Muscle layer of colon (tissue), 2 donors: Measurements from ENCODE around the gene RRP7A.
"Not testable (repeated sequence)": the region's sequence is repeated elsewhere in the genome, so short reads cannot be mapped to it uniquely, and the experiment has no call there.

ENCODE experiments used
- H3K27ac ChIP-seq: one replicate; pipeline ENCODE4 v1.7.0; 2013; ENCODE audit warnings: low read depth, mild to moderate bottlenecking, low read length, moderate library complexity
- H3K27me3 ChIP-seq, 2 donors: one replicate each; pipeline ENCODE4 v1.7.0; 2013; ENCODE audit warnings: low read length in 2 of 2, mild to moderate bottlenecking in 2 of 2; ENCODE audit not compliant: insufficient read depth in 2 of 2, control insufficient read depth in 1 of 2
- H3K36me3 ChIP-seq: one replicate; pipeline ENCODE4 v1.7.0; 2013; ENCODE audit warnings: mild to moderate bottlenecking, low read length; ENCODE audit not compliant: insufficient read depth
- H3K4me1 ChIP-seq: one replicate; pipeline ENCODE4 v1.7.0; 2013; ENCODE audit warnings: mild to moderate bottlenecking, low read length; ENCODE audit not compliant: insufficient read depth
- H3K4me3 ChIP-seq, 2 donors: one replicate each; pipeline ENCODE4 v1.7.0; 2013; ENCODE audit warnings: low read length in 2 of 2, low read depth in 1 of 2, mild to moderate bottlenecking in 1 of 2, moderate library complexity in 1 of 2
- H3K9ac ChIP-seq: one replicate; pipeline ENCODE4 v1.7.0; 2013; ENCODE audit warnings: low read length
- H3K9me3 ChIP-seq: one replicate; pipeline ENCODE4 v1.7.0; 2013; ENCODE audit warnings: mild to moderate bottlenecking, low read length
- donor health status: abdominal sarcoma.
- donor health status: Adenocarcinoma of cecum.

RRP7A gene

DNA sequence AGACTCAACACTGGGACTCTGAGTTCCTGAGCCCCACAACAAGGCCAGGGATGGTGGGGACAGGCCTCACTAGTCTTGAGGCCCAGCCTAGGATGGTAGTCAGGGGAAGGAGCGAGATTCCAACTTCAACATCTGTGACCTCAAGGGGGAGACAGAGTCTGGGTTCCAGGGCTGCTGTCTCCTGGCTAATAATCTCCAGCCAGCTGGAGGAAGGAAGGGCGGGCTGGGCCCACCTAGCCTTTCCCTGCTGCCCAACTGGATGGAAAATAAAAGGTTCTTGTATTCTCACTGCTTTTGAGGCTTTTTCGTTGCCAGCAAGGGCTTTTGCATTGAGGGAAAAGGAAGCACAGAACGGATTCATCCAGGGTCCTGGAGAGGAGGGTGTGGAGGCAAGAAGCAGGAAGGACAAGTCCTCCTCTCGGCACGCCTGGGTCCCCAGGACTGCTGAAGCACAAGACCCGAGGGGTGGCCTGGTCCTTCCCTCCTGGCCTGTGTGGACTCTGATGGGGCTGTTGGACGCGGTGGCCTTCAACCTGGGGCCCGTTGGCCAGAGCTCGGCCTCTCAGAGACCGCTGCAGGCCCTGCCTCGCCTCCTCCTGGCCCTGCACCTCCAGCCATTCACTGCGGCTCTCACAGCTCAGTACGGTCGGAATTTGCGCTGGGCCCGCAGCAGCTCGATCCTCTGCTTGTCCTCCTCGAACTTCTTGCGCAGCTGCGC, 7.2 kb downstream of the RRP7A start:
- H3K4me3 ChIP-seq, H3K27me3 ChIP-seq, H3K9me3 ChIP-seq, H3K9ac ChIP-seq, H3K27ac ChIP-seq, H3K4me1 ChIP-seq: not testable (repeated sequence)
- peaks cover 33% of the 10 kb centered on the region for H3K36me3 ChIP-seq

DNA sequence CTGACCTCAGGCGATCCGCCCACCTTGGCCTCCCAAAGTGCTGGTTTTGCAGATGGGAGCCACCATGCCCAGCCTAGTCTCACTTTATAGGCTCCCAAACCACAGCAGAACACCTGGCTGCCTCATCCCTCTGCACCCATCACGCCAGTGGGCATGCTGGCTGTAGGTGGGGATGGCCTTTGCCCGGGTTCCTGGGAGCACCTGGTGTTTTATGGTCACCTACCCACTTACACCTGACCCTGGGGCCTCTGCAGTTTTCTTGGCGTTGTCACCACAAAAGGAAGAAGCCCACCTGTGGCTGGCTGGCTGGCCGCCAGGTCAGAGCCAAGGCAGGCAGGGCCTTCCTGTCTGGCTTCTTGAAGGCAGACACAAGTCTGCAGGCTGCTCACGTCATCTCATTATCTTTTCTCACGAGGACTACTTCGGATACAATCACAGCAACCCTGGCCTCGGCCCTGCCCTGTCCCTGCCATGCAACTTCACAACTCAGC, 8.2 kb downstream of the RRP7A start:
- Histone ChIP-seq H3K4me1 (no peaks in the 10 kb centered on the region), H3K27me3 (no peaks in the 10 kb centered on the region), H3K9ac (no peak overlapping the region), H3K4me3 (no peak overlapping the region), H3K27ac (no peak overlapping the region), H3K9me3 (no peaks in the 10 kb centered on the region), H3K36me3 (peaks cover 31% of the 10 kb centered on the region)

DNA sequence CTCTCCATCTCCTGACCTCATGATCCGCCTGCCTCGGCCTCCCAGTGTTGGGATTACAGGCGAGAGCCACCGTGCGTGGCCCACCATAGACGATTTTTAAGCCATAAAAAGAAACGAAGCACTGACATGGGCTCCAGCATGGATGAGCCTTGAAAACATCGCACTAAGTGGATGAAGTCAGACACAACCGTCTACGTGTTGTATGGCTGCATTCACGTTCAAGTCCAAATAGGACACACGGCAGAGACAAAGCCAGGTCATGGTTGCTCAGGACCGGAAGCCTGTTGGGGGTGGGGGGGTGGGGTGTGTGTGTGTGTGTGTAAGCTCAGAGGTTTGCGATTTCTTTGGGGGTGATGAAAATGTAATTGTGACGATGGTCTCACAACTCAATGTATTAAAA, 10.0 kb downstream of the RRP7A start:
- H3K36me3 ChIP-seq = peaks cover 23% of the 10 kb centered on the region
- H3K9ac ChIP-seq = no peak overlapping the region
- no peak overlapping the region for H3K27ac ChIP-seq
- H3K4me3 ChIP-seq = no peak overlapping the region
- H3K9me3 ChIP-seq = no peaks in the 10 kb centered on the region
- H3K27me3 ChIP-seq = no peaks in the 10 kb centered on the region
- H3K4me1 ChIP-seq = no peaks in the 10 kb centered on the region

DNA sequence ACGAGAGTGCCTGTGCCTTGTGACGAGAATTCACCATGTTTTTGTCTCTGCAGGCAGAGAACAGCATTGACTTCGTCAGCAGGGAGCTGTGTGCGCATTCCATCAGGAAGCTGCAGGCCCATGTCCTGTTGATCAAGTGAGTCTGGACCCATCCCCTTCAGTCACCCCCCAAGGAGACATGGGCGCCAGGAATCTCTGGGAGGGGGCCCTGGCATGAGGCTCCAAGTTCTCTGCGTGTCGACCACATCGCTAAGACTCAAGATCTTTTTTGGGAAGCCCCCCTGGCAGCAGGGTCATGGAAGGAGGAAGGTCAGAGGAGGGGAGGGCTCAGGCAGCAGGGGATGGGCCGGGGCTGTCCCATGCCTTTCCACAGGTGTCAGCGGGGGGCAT, 10.6 kb downstream of the RRP7A start:
- H3K9me3 ChIP-seq, H3K4me1 ChIP-seq, H3K27me3 ChIP-seq, H3K4me3 ChIP-seq, H3K27ac ChIP-seq, H3K9ac ChIP-seq: not testable (repeated sequence)
- H3K36me3 ChIP-seq = peaks cover 17% of the 10 kb centered on the region

DNA sequence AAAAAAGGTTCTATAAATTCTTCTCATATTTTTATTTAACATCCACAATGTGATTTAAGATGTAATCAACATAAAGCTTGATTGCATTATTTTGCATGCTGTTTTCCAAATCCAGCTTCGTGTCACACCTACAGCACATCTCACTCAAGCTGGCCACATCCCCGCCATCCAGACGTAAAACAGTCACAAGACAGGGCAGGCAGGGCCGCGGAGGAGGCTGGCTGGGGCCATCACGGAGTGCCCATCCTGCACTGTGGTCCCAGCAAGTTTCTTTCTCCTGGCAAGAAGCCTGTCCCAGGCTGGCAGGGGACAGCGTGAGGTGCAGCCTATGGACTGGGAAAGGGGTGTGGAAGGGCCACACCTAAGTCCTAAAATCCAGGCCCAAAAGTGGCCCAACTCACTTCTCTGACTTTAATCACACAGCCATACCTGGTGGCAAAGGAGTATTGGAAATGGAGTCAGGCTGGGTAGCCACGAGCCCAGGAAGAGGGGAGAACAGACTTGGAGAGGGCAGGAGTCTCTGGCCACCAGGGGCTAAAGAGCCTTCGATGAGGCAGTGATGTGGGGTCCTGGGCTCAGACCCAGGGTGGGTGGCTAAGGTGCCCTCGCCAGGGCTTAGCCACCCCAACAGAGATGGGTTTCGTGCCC, 11.1 kb downstream of the RRP7A start:
- H3K4me1 ChIP-seq, H3K27ac ChIP-seq, H3K9ac ChIP-seq, H3K9me3 ChIP-seq, H3K4me3 ChIP-seq, H3K27me3 ChIP-seq: not testable (repeated sequence)
- peaks cover 13% of the 10 kb centered on the region for H3K36me3 ChIP-seq

DNA sequence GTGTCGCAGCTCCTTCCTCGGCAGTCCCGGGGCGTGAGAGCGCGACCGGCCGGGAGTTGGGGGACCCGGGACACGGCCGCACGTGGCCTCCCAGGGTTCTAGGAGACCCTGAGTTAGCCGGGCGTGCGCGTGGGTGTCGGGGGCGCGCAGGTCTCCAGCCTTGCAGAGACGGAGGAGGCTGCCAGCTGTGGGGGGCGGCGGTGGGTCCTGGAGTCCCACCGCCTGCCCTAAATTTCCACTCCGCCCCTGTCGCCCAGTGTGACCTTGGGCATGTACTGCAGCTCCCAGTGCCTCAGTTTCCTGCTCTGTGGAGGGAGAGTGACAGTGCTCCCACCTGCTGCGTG, 18.8 kb downstream of the RRP7A start:
- Histone ChIP-seq H3K36me3 (no peaks in the 10 kb centered on the region), H3K9ac (no peak overlapping the region), H3K27me3 (no peaks in the 10 kb centered on the region), H3K27ac (no peak overlapping the region), H3K9me3 (no peaks in the 10 kb centered on the region), H3K4me1 (no peaks in the 10 kb centered on the region), H3K4me3 (peak overlapping the region in 1 of 2 donors; percentile 47)

DNA sequence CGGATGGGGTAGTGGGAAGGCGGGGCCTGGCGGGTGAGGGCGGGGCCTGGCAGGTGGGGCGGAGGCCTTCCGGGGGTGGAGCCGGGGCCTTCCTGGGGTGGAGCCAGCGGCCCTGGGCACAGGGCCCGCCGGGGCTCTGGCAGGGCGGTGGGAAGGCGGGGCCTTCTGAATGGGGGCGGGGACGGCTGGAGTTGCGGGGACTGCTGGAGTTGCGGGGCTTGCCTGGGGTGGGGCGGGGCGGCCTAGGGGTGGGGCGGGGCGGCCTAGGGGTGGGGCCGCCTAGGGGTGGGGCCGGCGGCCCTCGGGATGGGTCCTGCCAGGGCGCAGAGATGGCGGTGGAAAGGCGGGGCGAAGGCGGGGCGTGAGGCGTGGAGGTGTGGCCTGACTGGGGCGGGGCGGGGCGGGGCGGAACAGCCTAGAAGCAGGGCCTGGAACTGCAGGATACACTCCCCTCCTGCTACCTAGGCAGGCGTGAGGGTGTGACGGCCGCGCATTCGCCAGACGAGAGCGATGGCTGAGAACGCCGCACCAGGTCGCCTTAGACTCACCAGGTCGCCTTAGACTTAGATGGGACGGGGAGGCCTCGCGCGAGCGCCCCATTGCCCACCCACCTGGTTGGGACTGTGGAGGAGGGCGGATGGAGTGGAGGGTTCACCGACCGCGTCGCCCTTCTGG, 19.3 kb downstream of the RRP7A start:
- H3K4me1 ChIP-seq = no peaks in the 10 kb centered on the region
- H3K9me3 ChIP-seq = no peaks in the 10 kb centered on the region
- no peaks in the 10 kb centered on the region for H3K36me3 ChIP-seq
- H3K9ac ChIP-seq = no peak overlapping the region
- no peaks in the 10 kb centered on the region for H3K27me3 ChIP-seq
- peak overlapping the region in 1 of 2 donors; percentile 47 for H3K4me3 ChIP-seq
- H3K27ac ChIP-seq = no peak overlapping the region

DNA sequence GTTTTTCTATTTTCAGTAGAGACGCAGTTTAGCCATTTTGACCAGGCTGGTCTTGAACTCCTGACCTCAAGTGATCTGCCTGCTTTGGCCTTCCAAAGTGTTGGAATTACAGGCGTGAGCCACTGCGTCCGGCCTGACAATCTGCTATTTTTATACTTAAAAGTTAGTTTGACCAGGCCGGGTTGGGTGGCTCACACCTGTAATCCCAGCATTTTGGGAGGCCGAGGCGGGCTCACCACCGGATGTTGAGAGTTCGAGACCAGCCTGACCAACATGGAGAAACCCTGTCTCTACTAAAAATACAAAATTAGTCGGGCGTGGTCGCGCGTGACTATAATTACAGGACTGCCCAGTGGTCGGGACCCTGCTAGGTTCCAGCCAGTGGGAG, 19.8 kb downstream of the RRP7A start:
- not testable (repeated sequence) for H3K9me3 ChIP-seq, H3K9ac ChIP-seq, H3K4me1 ChIP-seq, H3K4me3 ChIP-seq, H3K36me3 ChIP-seq, H3K27ac ChIP-seq, H3K27me3 ChIP-seq

DNA sequence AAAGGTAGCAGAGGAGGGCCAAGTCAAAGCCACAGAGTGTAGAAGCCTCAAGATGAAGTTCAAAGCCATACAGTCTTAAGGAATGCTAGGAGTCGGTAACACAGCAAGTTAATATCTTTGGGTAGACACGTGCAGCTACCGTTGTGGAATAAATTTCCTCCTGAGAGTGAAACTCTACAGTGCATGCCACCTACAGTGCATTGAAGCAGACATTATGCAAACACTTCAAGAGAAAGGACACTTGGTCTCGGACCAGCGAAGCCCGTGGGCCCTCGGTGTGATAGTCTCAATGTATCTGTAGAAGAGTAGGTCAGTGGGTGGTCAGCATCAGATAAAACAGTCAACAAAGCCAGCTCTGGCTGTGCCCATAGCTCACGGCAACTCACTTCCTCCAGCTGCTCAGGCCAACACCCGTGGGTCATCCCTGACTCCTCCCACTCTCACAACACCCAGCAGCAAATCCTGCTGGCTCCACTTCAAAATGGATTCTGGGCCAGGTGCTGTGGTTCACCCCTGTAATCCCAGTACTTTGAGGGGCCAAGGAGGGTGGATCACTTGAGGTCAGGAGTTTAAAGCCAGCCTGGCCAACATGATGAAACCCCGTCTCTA, 24.0 kb downstream of the RRP7A start:
- H3K36me3 ChIP-seq, H3K4me1 ChIP-seq, H3K27ac ChIP-seq, H3K27me3 ChIP-seq, H3K9me3 ChIP-seq, H3K9ac ChIP-seq, H3K4me3 ChIP-seq: not testable (repeated sequence)

DNA sequence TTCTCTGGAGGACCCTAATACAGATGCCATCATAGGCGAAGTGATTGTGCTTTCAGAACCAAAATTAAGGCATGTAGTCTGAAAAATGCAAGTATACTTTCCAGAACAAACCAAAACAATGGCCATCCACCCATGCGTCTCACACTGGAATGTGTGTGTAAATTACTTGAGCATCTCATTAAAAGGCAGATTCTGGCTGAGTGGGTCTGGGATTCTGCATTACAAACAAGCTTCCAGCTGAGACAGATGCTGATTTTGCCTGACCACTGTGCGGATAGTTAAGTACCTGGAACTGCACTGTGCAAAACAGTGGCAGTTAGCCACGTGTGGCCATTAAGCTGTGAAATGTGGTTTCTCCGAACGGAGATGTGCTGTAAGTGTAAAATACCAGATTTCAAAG, 26.2 kb downstream of the RRP7A start:
- H3K27ac ChIP-seq = no peak overlapping the region
- H3K27me3 ChIP-seq = no peaks in the 10 kb centered on the region

DNA sequence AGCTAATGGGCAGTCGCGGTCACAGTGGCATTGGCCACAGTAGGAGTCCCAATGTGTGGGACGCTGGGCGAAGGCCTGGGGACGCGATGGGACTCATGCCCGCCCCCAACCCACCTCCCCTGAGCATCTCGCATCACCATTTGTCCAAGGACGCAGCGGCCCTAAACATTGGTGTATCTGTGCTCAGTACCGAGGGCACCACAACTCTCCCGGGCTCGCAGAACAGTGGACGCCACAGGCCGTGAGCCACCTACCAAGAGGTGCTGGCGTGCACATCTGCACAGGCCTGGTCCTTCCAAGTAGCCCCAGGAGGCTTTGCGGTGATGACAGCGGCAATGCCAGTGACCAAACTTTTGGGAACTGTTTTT, 27.3 kb downstream of the RRP7A start:
- H3K4me3 ChIP-seq = no peak overlapping the region
- H3K27ac ChIP-seq = no peak overlapping the region
- H3K36me3 ChIP-seq = no peaks in the 10 kb centered on the region
- no peaks in the 10 kb centered on the region for H3K4me1 ChIP-seq
- H3K27me3 ChIP-seq = no peaks in the 10 kb centered on the region
- H3K9ac ChIP-seq = no peak overlapping the region
- H3K9me3 ChIP-seq = no peaks in the 10 kb centered on the region

More for the DNA sequence above, 26.2 kb downstream of the RRP7A start:
- Histone ChIP-seq H3K4me1 (no peaks in the 10 kb centered on the region), H3K9ac (no peak overlapping the region), H3K9me3 (no peaks in the 10 kb centered on the region), H3K4me3 (no peak overlapping the region), H3K36me3 (no peaks in the 10 kb centered on the region)
